Stomach (tissue), 9 donors: ENCODE results near the gene XCR1. TPM values are rescaled to one million over a fixed set of nuclear protein-coding genes. Genes with fewer than 3 reads are reported as not detected.
A peak's percentile ranks its signal among the peaks of the same experiment; 100 is the strongest.
"Not testable (repeated sequence)": the region's sequence is repeated elsewhere in the genome, so short reads cannot be mapped to it uniquely, and the experiment has no call there.

Experiments used
- DNase-seq, 2 donors: peaks; one replicate each; pipeline versions ENCODE4 v3.0.0 to v3.0.0-alpha.2; 2013 to 2019
- H3K27ac ChIP-seq, 5 donors: fragments of 200-600 bp in 4 of 5; sonication (generic) in 4 of 5; one replicate each; pipeline ENCODE4 v1.5.1; 2013 to 2019; ENCODE audit warnings: mild to moderate bottlenecking in 1 of 5, moderate library complexity in 1 of 5
- H3K27me3 ChIP-seq, 3 donors: fragments of 200-600 bp; sonication (generic); one replicate each; pipeline ENCODE4 v1.5.1; 2017 to 2019; ENCODE audit warnings: mixed run types in 1 of 3
- H3K36me3 ChIP-seq, 4 donors: fragments of 200-600 bp; sonication (generic); 1 replicate in 3 of 4; 2 replicates in 1 of 4; pipeline ENCODE4 v1.5.1; 2016 to 2019
- H3K4me1 ChIP-seq, 4 donors: fragments of 200-600 bp; sonication (generic); one replicate each; pipeline ENCODE4 v1.5.1; 2016 to 2019
- H3K4me3 ChIP-seq, 4 donors: fragments of 200-600 bp; sonication (generic) in 3 of 4; one replicate each; pipeline ENCODE4 v1.5.1; 2016 to 2019; ENCODE audit warnings: mild to moderate bottlenecking in 1 of 4
- H3K9me3 ChIP-seq, 4 donors: fragments of 200-600 bp; sonication (generic); one replicate each; pipeline ENCODE4 v1.5.1; 2016 to 2019
- EP300 ChIP-seq: sonication (generic); formaldehyde crosslinking; IDR thresholded peaks from one replicate; pipeline ENCODE4 v1.6.1; 2017; ENCODE audit warnings: antibody characterized with exemption
- POLR2A ChIP-seq, 4 donors: fragments of 450-650 bp; IDR thresholded peaks; one replicate each; pipeline ENCODE4 v1.6.1; 2016; ENCODE audit warnings: antibody characterized with exemption in 4 of 4, control low read depth in 2 of 4, mild to moderate bottlenecking in 1 of 4, moderate library complexity in 1 of 4
- POLR2AphosphoS5 ChIP-seq, 3 donors: sonication (generic); formaldehyde crosslinking; IDR thresholded peaks; one replicate each; pipeline ENCODE4 v1.6.1; 2016; ENCODE audit warnings: antibody characterized with exemption in 3 of 3
- WGBS, 5 donors: extraction: QIAGEN DNeasy Blood & Tissue Kit in 3 of 5; methylation state at CpG; one replicate each; pipeline versions ENCODE4 v1.1.5 to v1.1.7; 2013 to 2018; 5-methylcytosine and 5-hydroxymethylcytosine counted together
- intact Hi-C: fragments of 100-400 bp; cut with DNase I; formaldehyde crosslinking; loops from one replicate; pipeline ENCODE4 v1.15.1; 2023; ENCODE audit warnings: low total_unique reads
- polyA plus RNA-seq, 3 donors: library from polyadenylated mRNA; stranded (reverse); fragments of 200-250 nt; gene quantifications; one replicate each; pipeline ENCODE4 v1.2.3, GENCODE V29; 2013
- total RNA-seq, 5 donors: library from RNA; depleted of rRNA; stranded (reverse); fragments of >200 nt; gene quantifications; one replicate each; pipeline versions ENCODE4 v1.1.0 to v1.2.3, GENCODE V29; 2014 to 2016
- TF ChIP-seq, protein P1 (sequence below), 7 experiments: fragments of 450-650 bp in 4 of 7; fragments of 200-600 bp in 3 of 7; sonication (generic) in 3 of 7; IDR thresholded peaks; one replicate each; pipeline ENCODE4 v1.5.1; 2016 to 2019; ENCODE audit warnings: antibody characterized with exemption in 7 of 7, control low read depth in 2 of 7, mild to moderate bottlenecking in 1 of 7
- donor health status: healthy with polysubstance abuse.
- donor health status: Bipolar disorder and iron deficiency.
- donor health status: healthy.

Gene XCR1
- total and polyA plus RNA-seq, 8 donors: under 0.01 to 0.37 (median 0.08) TPM; not detected in 4

GRCh38 chr3:46052531-46052930 lies 25.2 kb upstream of the XCR1 start:
- DNase-seq: no peak
- peaks cover 0 to 9% (median 0%) of the 10 kb centered on the region in 3 donors for H3K27me3 ChIP-seq
- intact Hi-C loops: no loop called here
- H3K4me3 ChIP-seq: no peak overlapping the region
- no peak for TF ChIP-seq EP300
- TF ChIP-seq, protein P1, sequence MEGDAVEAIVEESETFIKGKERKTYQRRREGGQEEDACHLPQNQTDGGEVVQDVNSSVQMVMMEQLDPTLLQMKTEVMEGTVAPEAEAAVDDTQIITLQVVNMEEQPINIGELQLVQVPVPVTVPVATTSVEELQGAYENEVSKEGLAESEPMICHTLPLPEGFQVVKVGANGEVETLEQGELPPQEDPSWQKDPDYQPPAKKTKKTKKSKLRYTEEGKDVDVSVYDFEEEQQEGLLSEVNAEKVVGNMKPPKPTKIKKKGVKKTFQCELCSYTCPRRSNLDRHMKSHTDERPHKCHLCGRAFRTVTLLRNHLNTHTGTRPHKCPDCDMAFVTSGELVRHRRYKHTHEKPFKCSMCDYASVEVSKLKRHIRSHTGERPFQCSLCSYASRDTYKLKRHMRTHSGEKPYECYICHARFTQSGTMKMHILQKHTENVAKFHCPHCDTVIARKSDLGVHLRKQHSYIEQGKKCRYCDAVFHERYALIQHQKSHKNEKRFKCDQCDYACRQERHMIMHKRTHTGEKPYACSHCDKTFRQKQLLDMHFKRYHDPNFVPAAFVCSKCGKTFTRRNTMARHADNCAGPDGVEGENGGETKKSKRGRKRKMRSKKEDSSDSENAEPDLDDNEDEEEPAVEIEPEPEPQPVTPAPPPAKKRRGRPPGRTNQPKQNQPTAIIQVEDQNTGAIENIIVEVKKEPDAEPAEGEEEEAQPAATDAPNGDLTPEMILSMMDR (IDR thresholded peaks at IDR 0.05): no peak
- no peak for TF ChIP-seq POLR2A (IDR thresholded peaks at IDR 0.05)
- no peak for TF ChIP-seq POLR2AphosphoS5 (IDR thresholded peaks at IDR 0.05)
- no peaks in the 10 kb centered on the region for H3K4me1 ChIP-seq
- H3K9me3 ChIP-seq: no peaks in the 10 kb centered on the region
- no peaks in the 10 kb centered on the region for H3K36me3 ChIP-seq
- H3K27ac ChIP-seq: no peak overlapping the region
- WGBS, 5 donors: 73 to 84% (median 78%) methylated on average over 8 of the region's 8 CpGs

GRCh38 chr3:46049093-46049492 lies 21.8 kb upstream of the XCR1 start:
- 77 to 86% (median 82%) methylated on average over 5 of the region's 5 CpGs for WGBS, 5 donors
- H3K4me1 ChIP-seq: no peaks in the 10 kb centered on the region
- no peak for DNase-seq
- TF ChIP-seq EP300 (no peak), POLR2A (IDR thresholded peaks at IDR 0.05) (no peak), POLR2AphosphoS5 (IDR thresholded peaks at IDR 0.05) (no peak)
- TF ChIP-seq, protein P1 (IDR thresholded peaks at IDR 0.05): no peak
- H3K9me3 ChIP-seq: no peaks in the 10 kb centered on the region
- no peaks in the 10 kb centered on the region for H3K36me3 ChIP-seq
- intact Hi-C loops: no loop called here
- H3K4me3 ChIP-seq: no peak overlapping the region
- peaks cover 0 to 4% (median 0%) of the 10 kb centered on the region in 3 donors for H3K27me3 ChIP-seq
- H3K27ac ChIP-seq: no peak overlapping the region

DNA sequence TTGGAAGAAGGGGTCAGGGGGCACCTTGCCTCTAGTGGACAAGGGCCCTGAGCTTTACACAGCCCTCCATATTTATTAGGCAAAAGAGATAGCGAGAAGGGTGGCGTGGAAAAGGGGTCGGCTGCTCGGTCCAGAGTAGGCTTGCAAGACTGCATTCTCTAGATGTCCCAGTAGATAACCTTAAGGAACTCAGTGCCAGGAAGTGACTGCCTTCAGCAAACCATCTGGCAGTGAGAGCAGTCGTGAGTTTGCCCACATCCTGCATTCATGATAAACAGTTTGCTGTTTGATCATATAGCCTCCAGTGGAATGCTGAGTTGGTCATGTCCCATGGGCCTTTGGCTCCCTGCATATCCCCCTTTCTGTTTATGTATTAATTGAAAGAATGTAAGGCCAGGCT lies 18.9 kb upstream of the XCR1 start:
- H3K4me1 ChIP-seq, H3K27ac ChIP-seq, H3K9me3 ChIP-seq, H3K36me3 ChIP-seq, H3K4me3 ChIP-seq, H3K27me3 ChIP-seq, intact Hi-C loops: not testable (repeated sequence)
- DNase-seq: peak; percentile 19 to 30
- 27 to 49% (median 48%) methylated on average over 5 of the region's 5 CpGs for WGBS, 5 donors

GRCh38 chr3:46038916-46039315 lies 11.6 kb upstream of the XCR1 start:
- TF ChIP-seq POLR2AphosphoS5 (IDR thresholded peaks at IDR 0.05) (no peak), POLR2A (IDR thresholded peaks at IDR 0.05) (no peak), EP300 (no peak)
- TF ChIP-seq, protein P1 (IDR thresholded peaks at IDR 0.05): no peak
- WGBS, 5 donors: 85 to 100% (median 92%) methylated on average over 1 of the region's 1 CpG
- Histone ChIP-seq H3K27me3 (no peaks in the 10 kb centered on the region), H3K27ac (no peak overlapping the region), H3K36me3 (no peaks in the 10 kb centered on the region), H3K9me3 (no peaks in the 10 kb centered on the region), H3K4me3 (no peak overlapping the region), H3K4me1 (no peaks in the 10 kb centered on the region)
- DNase-seq: no peak
- intact Hi-C loops: no loop called here

DNA sequence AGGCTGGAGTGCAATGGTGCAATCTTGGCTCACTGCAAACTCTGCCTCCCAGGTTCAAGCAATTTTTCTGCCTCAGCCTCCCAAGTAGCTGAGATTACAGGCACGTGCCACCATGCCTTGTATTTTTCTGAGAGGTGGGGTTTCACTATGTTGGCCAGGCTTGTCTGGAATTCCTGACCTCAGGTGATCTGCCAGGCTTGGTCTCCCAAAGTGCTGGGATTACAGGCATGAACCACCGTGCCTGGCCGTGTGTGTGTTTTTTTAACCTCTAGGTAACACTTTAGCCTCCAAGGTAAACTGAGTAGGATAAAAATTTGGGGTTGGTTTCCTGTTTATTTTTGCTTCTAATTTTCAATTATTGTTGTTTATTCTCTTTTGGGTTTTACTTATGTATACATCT lies 10.8 kb upstream of the XCR1 start:
- H3K36me3 ChIP-seq, intact Hi-C loops: not testable (repeated sequence)

More for the DNA sequence above, 10.8 kb upstream of the XCR1 start:
- 72 to 83% (median 78%) methylated on average over 3 of the region's 3 CpGs for WGBS, 5 donors
- not testable (repeated sequence) for DNase-seq, H3K27me3 ChIP-seq, H3K4me3 ChIP-seq, H3K9me3 ChIP-seq, H3K27ac ChIP-seq, H3K4me1 ChIP-seq
